Liver (tissue), 9 donors: ENCODE results near the gene ZNF470. TPM values are rescaled to one million over a fixed set of nuclear protein-coding genes. Genes with fewer than 3 reads are reported as not detected.

ENCODE experiments used
- DNase-seq: peaks from one replicate; pipeline ENCODE4 v3.0.0-alpha.2; 2017; ENCODE audit warnings: low spot score
- H3K27ac ChIP-seq, 2 donors: one replicate each; pipeline ENCODE4 v1.7.0; 2013; ENCODE audit warnings: inconsistent platforms in 2 of 2, low read length in 2 of 2, control low read depth in 1 of 2, low read depth in 1 of 2, mild to moderate bottlenecking in 1 of 2
- H3K27me3 ChIP-seq, 4 donors: one replicate each; pipeline versions ENCODE4 v1.6.1 to v1.7.0; 2013; ENCODE audit warnings: low read length in 3 of 4, inconsistent platforms in 1 of 4, mild to moderate bottlenecking in 1 of 4, moderate library complexity in 1 of 4; ENCODE audit not compliant: control insufficient read depth in 4 of 4, insufficient read depth in 4 of 4
- H3K36me3 ChIP-seq, 4 donors: one replicate each; pipeline versions ENCODE4 v1.6.1 to v1.7.0; 2013; ENCODE audit warnings: low read length in 3 of 4, mild to moderate bottlenecking in 3 of 4, low read depth in 1 of 4, moderate library complexity in 1 of 4; ENCODE audit not compliant: control insufficient read depth in 4 of 4, insufficient read depth in 3 of 4
- H3K4me1 ChIP-seq, 4 donors: one replicate each; pipeline versions ENCODE4 v1.6.1 to v1.7.0; 2013; ENCODE audit warnings: low read length in 3 of 4, mild to moderate bottlenecking in 3 of 4, moderate library complexity in 1 of 4; ENCODE audit not compliant: control insufficient read depth in 4 of 4, insufficient read depth in 4 of 4
- H3K4me3 ChIP-seq, 3 donors: one replicate each; pipeline versions ENCODE4 v1.6.1 to v1.7.0; 2013; ENCODE audit warnings: low read length in 3 of 3, control low read depth in 1 of 3, low read depth in 1 of 3, mild to moderate bottlenecking in 1 of 3
- H3K9ac ChIP-seq, 2 donors: one replicate each; pipeline ENCODE4 v1.7.0; 2013; ENCODE audit warnings: low read length in 2 of 2, mild to moderate bottlenecking in 2 of 2, moderate library complexity in 2 of 2, control low read depth in 1 of 2, low read depth in 1 of 2
- H3K9me3 ChIP-seq, 4 donors: one replicate each; pipeline versions ENCODE4 v1.6.1 to v1.7.0; 2013; ENCODE audit warnings: low read length in 3 of 4; ENCODE audit not compliant: control insufficient read depth in 4 of 4
- CTCF ChIP-seq: fragments of 150-350 bp; IDR thresholded peaks from 2 replicates; pipeline ENCODE4 v1.5.1; 2017; ENCODE audit warnings: improper control_type of control experiment, low read depth, low read length; ENCODE audit not compliant: missing input control
- EGR1 ChIP-seq, 2 donors: IDR thresholded peaks; 2 replicates each; pipeline ENCODE4 v1.6.1; 2016 to 2018; ENCODE audit warnings: antibody characterized with exemption in 2 of 2, low read depth in 2 of 2
- FOXA1 ChIP-seq: IDR thresholded peaks from 2 replicates; pipeline ENCODE4 v1.6.1; 2016; ENCODE audit warnings: antibody characterized with exemption
- FOXA2 ChIP-seq: IDR thresholded peaks from 2 replicates; pipeline ENCODE4 v1.6.1; 2016; ENCODE audit warnings: antibody characterized with exemption
- GABPA ChIP-seq, 2 donors: IDR thresholded peaks in 1 of 2; conservative IDR thresholded peaks in 1 of 2; 2 replicates each; pipeline ENCODE4 v1.6.1; 2016; ENCODE audit warnings: antibody characterized with exemption in 2 of 2, mild to moderate bottlenecking in 1 of 2, moderate library complexity in 1 of 2
- HNF4A ChIP-seq, 2 donors: conservative IDR thresholded peaks; 2 replicates each; pipeline ENCODE4 v1.6.1; 2016; ENCODE audit warnings: antibody characterized with exemption in 2 of 2, mild to moderate bottlenecking in 2 of 2
- HNF4G ChIP-seq: IDR thresholded peaks from 2 replicates; pipeline ENCODE4 v1.6.1; 2016; ENCODE audit warnings: antibody characterized with exemption
- JUND ChIP-seq, 2 donors: IDR thresholded peaks; 2 replicates each; pipeline ENCODE4 v1.6.1; 2016; ENCODE audit warnings: antibody characterized with exemption in 2 of 2
- MAX ChIP-seq: IDR thresholded peaks from 2 replicates; pipeline ENCODE4 v1.6.1; 2016; ENCODE audit warnings: antibody characterized with exemption
- NR2F2 ChIP-seq: IDR thresholded peaks from 2 replicates; pipeline ENCODE4 v1.6.1; 2016; ENCODE audit warnings: antibody characterized with exemption
- RAD21 ChIP-seq, 2 donors: IDR thresholded peaks; 2 replicates each; pipeline ENCODE4 v1.6.1; 2016; ENCODE audit warnings: antibody characterized with exemption in 2 of 2, mild to moderate bottlenecking in 2 of 2
- REST ChIP-seq: IDR thresholded peaks from 2 replicates; pipeline ENCODE4 v1.6.1; 2016; ENCODE audit warnings: antibody characterized with exemption, mild to moderate bottlenecking
- RXRA ChIP-seq, 2 donors: IDR thresholded peaks; 2 replicates each; pipeline ENCODE4 v1.6.1; 2017 to 2018; ENCODE audit warnings: antibody characterized with exemption in 2 of 2, mild to moderate bottlenecking in 1 of 2
- SP1 ChIP-seq: IDR thresholded peaks from 2 replicates; pipeline ENCODE4 v1.6.1; 2018; ENCODE audit warnings: antibody characterized with exemption, mild to moderate bottlenecking
- TAF1 ChIP-seq: conservative IDR thresholded peaks from 2 replicates; pipeline ENCODE4 v1.6.1; 2016; ENCODE audit warnings: antibody characterized with exemption, mild to moderate bottlenecking
- YY1 ChIP-seq: IDR thresholded peaks from 2 replicates; pipeline ENCODE4 v1.6.1; 2016; ENCODE audit warnings: antibody characterized with exemption, mild to moderate bottlenecking
- WGBS: extraction: QIAGEN DNeasy Blood & Tissue Kit; methylation state at CpG from one replicate; pipeline ENCODE4 v1.1.7; 2013; 5-methylcytosine and 5-hydroxymethylcytosine counted together
- polyA plus RNA-seq, 2 donors: library from polyadenylated mRNA; stranded (reverse) in 1 of 2; unstranded in 1 of 2; fragments of 200-250 nt in 1 of 2; fragments of >200 nt in 1 of 2; fragmentation: Nextera tagmentation in 1 of 2; extraction: Ambion mirVana in 1 of 2; gene quantifications; one replicate each; pipeline versions ENCODE4 v1.2.1 to v1.2.3, GENCODE V29; 2013 to 2015
- total RNA-seq, 2 donors: library from RNA; depleted of rRNA; stranded (reverse); fragments of >200 nt; gene quantifications; one replicate each; pipeline ENCODE4 v1.2.3, GENCODE V29; 2014
- TF ChIP-seq, protein P1 (sequence below): IDR thresholded peaks from 2 replicates; pipeline ENCODE4 v1.6.1; 2016; ENCODE audit warnings: antibody characterized with exemption
- TF ChIP-seq, protein P2 (sequence below): IDR thresholded peaks from 2 replicates; pipeline ENCODE4 v1.6.1; 2016; ENCODE audit warnings: antibody characterized with exemption
- donor health status: healthy.
- donor health status: healthy.
- donor health status: healthy.
- donor health status: healthy.
- donor health status: healthy.

Gene ZNF470
- total RNA-seq (1 to 10 TPM; 1.8 to 2.8 TPM), polyA plus RNA-seq (1 to 10 TPM in 1 of 2 donors, under 1 TPM in 1; 0.95 to 1.3 TPM)

DNA sequence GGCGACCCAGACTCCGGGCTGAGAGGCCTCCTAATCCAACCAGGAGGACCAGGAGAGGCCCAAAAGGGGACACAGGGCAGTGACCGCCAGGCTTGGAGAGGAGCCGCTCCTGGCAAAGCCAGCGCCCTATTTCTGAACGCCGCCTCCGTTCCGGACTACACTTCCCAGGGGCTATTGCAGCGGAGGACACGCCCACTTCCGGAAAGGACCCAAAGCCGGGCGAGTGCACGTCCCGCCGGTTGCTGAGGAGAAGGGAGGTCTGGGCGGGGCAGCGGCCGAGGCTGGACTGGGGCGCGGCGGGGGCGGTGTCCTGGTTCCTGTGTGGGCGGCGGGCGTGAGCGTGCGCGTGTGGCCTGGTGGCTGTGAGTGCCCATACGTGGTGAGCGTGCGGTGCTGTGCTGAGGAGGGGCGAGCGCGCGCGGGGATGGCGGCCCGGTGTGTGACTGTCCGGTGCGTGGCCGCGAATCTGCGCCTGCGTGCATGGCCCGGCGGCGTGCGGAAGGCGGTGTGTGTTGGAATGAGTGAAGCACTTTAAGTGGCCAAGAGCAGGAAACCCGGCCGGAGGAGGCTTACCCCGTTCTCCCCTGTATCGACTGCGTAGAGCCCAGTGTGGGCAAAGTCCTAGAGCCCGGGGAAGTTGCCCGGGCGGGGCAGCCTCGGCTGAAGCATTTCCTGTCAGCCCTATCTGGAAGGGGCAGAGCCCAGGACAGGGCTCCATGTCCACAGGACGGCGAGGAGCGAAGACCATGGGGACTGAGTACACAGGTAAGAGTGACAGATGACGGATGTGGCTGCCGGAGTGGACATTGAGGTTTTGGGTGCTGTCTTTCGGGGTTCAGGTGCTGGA lies at the start of gene ZNF470:
ZNF470 (plus strand) TSS at position 195 of the 847 bp plus-strand sequence. CDS start 2,844 bp downstream, outside the sequence.
- Histone ChIP-seq H3K27me3 (no peaks in the 10 kb centered on the region), H3K4me1 (peaks cover 3 to 13% (median 7%) of the 10 kb centered on the region in 4 donors), H3K4me3 (peak within 1 kb of the TSS; percentile 64 to 91 (median 81)), H3K9ac (peak within 1 kb of the TSS; percentile 58 to 73), H3K27ac (peak within 1 kb of the TSS; percentile 82 to 91), H3K36me3 (peaks cover 13 to 47% (median 32%) of the 10 kb centered on the region in 4 donors), H3K9me3 (peaks cover 45 to 77% (median 60%) of the 10 kb centered on the region in 4 donors)
- peak; percentile 87 for DNase-seq
- 4% methylated on average over 66 of the region's 66 CpGs for WGBS
- TF ChIP-seq CTCF (no peak), HNF4G (no peak), FOXA2 (no peak), FOXA1 (no peak), GABPA (IDR thresholded peaks at IDR 0.05 in 1 of 2, conservative IDR thresholded peaks at IDR 0.05 in 1 of 2) (peak; percentile 57 to 91), HNF4A (conservative IDR thresholded peaks at IDR 0.05) (peak; percentile 27 to 40), YY1 (peak; percentile 77), REST (no peak), JUND (IDR thresholded peaks at IDR 0.05) (no peak), MAX (no peak), RXRA (IDR thresholded peaks at IDR 0.05) (peak; percentile 24 to 34), TAF1 (no peak), RAD21 (IDR thresholded peaks at IDR 0.05) (peak in 1 of 2 donors; percentile 14), EGR1 (IDR thresholded peaks at IDR 0.05; ENCODE audit: low read depth in 2 of 2) (peak; percentile 92 to 96), SP1 (peak; percentile 56), NR2F2 (no peak)
- TF ChIP-seq, protein P1, sequence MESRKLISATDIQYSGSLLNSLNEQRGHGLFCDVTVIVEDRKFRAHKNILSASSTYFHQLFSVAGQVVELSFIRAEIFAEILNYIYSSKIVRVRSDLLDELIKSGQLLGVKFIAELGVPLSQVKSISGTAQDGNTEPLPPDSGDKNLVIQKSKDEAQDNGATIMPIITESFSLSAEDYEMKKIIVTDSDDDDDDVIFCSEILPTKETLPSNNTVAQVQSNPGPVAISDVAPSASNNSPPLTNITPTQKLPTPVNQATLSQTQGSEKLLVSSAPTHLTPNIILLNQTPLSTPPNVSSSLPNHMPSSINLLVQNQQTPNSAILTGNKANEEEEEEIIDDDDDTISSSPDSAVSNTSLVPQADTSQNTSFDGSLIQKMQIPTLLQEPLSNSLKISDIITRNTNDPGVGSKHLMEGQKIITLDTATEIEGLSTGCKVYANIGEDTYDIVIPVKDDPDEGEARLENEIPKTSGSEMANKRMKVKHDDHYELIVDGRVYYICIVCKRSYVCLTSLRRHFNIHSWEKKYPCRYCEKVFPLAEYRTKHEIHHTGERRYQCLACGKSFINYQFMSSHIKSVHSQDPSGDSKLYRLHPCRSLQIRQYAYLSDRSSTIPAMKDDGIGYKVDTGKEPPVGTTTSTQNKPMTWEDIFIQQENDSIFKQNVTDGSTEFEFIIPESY = no peak
- TF ChIP-seq, protein P2, sequence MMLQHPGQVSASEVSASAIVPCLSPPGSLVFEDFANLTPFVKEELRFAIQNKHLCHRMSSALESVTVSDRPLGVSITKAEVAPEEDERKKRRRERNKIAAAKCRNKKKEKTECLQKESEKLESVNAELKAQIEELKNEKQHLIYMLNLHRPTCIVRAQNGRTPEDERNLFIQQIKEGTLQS = no peak
